ENCODE results near the gene ZNF672.

ZNF672 gene

GRCh38 chr1:248811514-248812490 lies 26.2 kb upstream of the ZNF672 start:
- DNase-seq, result peak in 1 of 10 donors; percentile 85
- intact Hi-C loops (cut with DNase I), result no loop called here

- intact Hi-C loops (cut with DNase I), result no loop called here
- peak in 1 of 10 donors; percentile 77 for DNase-seq
Measured at GRCh38 chr1:248812736-248813425, 25.1 kb upstream of the ZNF672 start.

GRCh38 chr1:248813546-248813945 lies 24.5 kb upstream of the ZNF672 start:
- intact Hi-C loops (cut with DNase I), result no loop called here

GRCh38 chr1:248814351-248814750 lies 23.7 kb upstream of the ZNF672 start:
- intact Hi-C loops (cut with DNase I), result no loop called here

More at GRCh38 chr1:248813546-248813945, 24.5 kb upstream of the ZNF672 start:
- DNase-seq, result no peak

GRCh38 chr1:248815407-248816034 lies 22.5 kb upstream of the ZNF672 start:
- intact Hi-C loops (cut with DNase I), result no loop called here
- no peak for DNase-seq

More at GRCh38 chr1:248814351-248814750, 23.7 kb upstream of the ZNF672 start:
- peak in 1 of 10 donors; percentile 78 for DNase-seq

- intact Hi-C loops (cut with DNase I), result no loop called here
- peak in 1 of 10 donors; percentile 66 for DNase-seq
Measured at GRCh38 chr1:248816042-248816851, 21.8 kb upstream of the ZNF672 start.

- DNase-seq, result peak in 1 of 10 donors; percentile 59
- intact Hi-C loops (cut with DNase I), result no loop called here
Measured at GRCh38 chr1:248817065-248817464, 21.0 kb upstream of the ZNF672 start.

- DNase-seq, result no peak
- intact Hi-C loops (cut with DNase I), result no loop called here
Measured at GRCh38 chr1:248818505-248819374, 19.3 kb upstream of the ZNF672 start.

GRCh38 chr1:248820041-248820585 lies 17.9 kb upstream of the ZNF672 start:
- no peak for DNase-seq
- intact Hi-C loops (cut with DNase I), result no loop called here

GRCh38 chr1:248821101-248821500 lies 16.9 kb upstream of the ZNF672 start:
- intact Hi-C loops (cut with DNase I), result no loop called here
- DNase-seq, result no peak

- intact Hi-C loops (cut with DNase I), result no loop called here
- peak in 1 of 10 donors; percentile 69 for DNase-seq
Measured at GRCh38 chr1:248821641-248822040, 16.4 kb upstream of the ZNF672 start.

GRCh38 chr1:248822148-248823032 lies 15.6 kb upstream of the ZNF672 start:
- intact Hi-C loops (cut with DNase I), result no loop called here
- DNase-seq, result no peak

- intact Hi-C loops (cut with DNase I), result no loop called here
- no peak for DNase-seq
Measured at GRCh38 chr1:248823517-248824001, 14.5 kb upstream of the ZNF672 start.

GRCh38 chr1:248824301-248824700 lies 13.7 kb upstream of the ZNF672 start:
- intact Hi-C loops (cut with DNase I), result no loop called here
- no peak for DNase-seq

- intact Hi-C loops (cut with DNase I), result no loop called here
- no peak for DNase-seq
Measured at GRCh38 chr1:248824701-248825100, 13.3 kb upstream of the ZNF672 start.

- intact Hi-C loops (cut with DNase I), result no loop called here
- DNase-seq, result peak in 1 of 10 donors; percentile 48
Measured at GRCh38 chr1:248825136-248825535, 12.9 kb upstream of the ZNF672 start.

GRCh38 chr1:248825573-248825908 lies 12.5 kb upstream of the ZNF672 start:
- intact Hi-C loops (cut with DNase I), result no loop called here
- no peak for DNase-seq

Data from posterior cingulate gyrus (tissue), 11 donors.